T-helper 9 cell (primary cell): ENCODE data around the gene CLCNKA.
"Not testable (repeated sequence)": the region's sequence is repeated elsewhere in the genome, so short reads cannot be mapped to it uniquely, and the experiment has no call there.

Experiments used
- DNase-seq: peaks from one replicate; pipeline ENCODE4 v3.0.0-alpha.2; 2020
- total RNA-seq, 2 donors: gene quantifications; one replicate each; lab custom pipeline; 2026; lab: John Stamatoyannopoulos, UW

Gene CLCNKA
- 0 to 0.07 reads per million in 2 donors for total RNA-seq

GRCh38 chr1:16021681-16022080, at the start of gene CLCNKA:
Gene CLCNKA (plus strand): TSS chr1:16022036. CDS start chr1:16022620, 584 bp downstream.
- DNase-seq = no peak

- no peak for DNase-seq
Measured at GRCh38 chr1:15972409-15972808, 49.4 kb upstream of the CLCNKA start.

- DNase-seq = no peak
Measured at GRCh38 chr1:15973772-15974171, 48.1 kb upstream of the CLCNKA start.

- DNase-seq = no peak
Measured at GRCh38 chr1:15974855-15975254, 47.0 kb upstream of the CLCNKA start.

GRCh38 chr1:15975358-15975804, 46.5 kb upstream of the CLCNKA start:
- peak; percentile 60 for DNase-seq

- DNase-seq = peak; percentile 94
Measured at GRCh38 chr1:15975805-15976680, 45.8 kb upstream of the CLCNKA start, which contains the start of gene ZBTB17. Gene ZBTB17 (minus strand): TSS chr1:15976101. CDS start chr1:15948495, 27,606 bp downstream.

- DNase-seq = not testable (repeated sequence)
Measured at GRCh38 chr1:15977947-15978346, 43.9 kb upstream of the CLCNKA start.

GRCh38 chr1:15981679-15982078, 40.2 kb upstream of the CLCNKA start:
- DNase-seq = no peak

GRCh38 chr1:15983275-15983674, 38.6 kb upstream of the CLCNKA start:
- no peak for DNase-seq

GRCh38 chr1:15985611-15986297, 36.1 kb upstream of the CLCNKA start:
- DNase-seq = no peak

- DNase-seq = no peak
Measured at GRCh38 chr1:15988856-15989736, 32.7 kb upstream of the CLCNKA start.

- no peak for DNase-seq
Measured at GRCh38 chr1:15989776-15990175, 32.1 kb upstream of the CLCNKA start.

- no peak for DNase-seq
Measured at GRCh38 chr1:15991427-15992186, 30.2 kb upstream of the CLCNKA start.

GRCh38 chr1:15992187-15992553, 29.7 kb upstream of the CLCNKA start:
- no peak for DNase-seq

GRCh38 chr1:15992582-15993500, 29.0 kb upstream of the CLCNKA start:
- no peak for DNase-seq

- DNase-seq = no peak
Measured at GRCh38 chr1:15993666-15994065, 28.2 kb upstream of the CLCNKA start.

GRCh38 chr1:15994081-15994480, 27.8 kb upstream of the CLCNKA start:
- DNase-seq = no peak

GRCh38 chr1:15994590-15995351, 27.1 kb upstream of the CLCNKA start:
- peak; percentile 28 for DNase-seq

GRCh38 chr1:15997076-15997585, 24.7 kb upstream of the CLCNKA start:
- DNase-seq = no peak
